HG03439 (cell line): ENCODE data around the gene BOD1L1.

Experiments
- ATAC-seq: cut with Tn5 transposase; IDR thresholded peaks from one replicate; pipeline ENCODE4 v1.9.1; 2021; ENCODE audit warnings: mild to moderate bottlenecking, moderate library complexity; ENCODE audit not compliant: unreplicated experiment

Gene BOD1L1

DNA sequence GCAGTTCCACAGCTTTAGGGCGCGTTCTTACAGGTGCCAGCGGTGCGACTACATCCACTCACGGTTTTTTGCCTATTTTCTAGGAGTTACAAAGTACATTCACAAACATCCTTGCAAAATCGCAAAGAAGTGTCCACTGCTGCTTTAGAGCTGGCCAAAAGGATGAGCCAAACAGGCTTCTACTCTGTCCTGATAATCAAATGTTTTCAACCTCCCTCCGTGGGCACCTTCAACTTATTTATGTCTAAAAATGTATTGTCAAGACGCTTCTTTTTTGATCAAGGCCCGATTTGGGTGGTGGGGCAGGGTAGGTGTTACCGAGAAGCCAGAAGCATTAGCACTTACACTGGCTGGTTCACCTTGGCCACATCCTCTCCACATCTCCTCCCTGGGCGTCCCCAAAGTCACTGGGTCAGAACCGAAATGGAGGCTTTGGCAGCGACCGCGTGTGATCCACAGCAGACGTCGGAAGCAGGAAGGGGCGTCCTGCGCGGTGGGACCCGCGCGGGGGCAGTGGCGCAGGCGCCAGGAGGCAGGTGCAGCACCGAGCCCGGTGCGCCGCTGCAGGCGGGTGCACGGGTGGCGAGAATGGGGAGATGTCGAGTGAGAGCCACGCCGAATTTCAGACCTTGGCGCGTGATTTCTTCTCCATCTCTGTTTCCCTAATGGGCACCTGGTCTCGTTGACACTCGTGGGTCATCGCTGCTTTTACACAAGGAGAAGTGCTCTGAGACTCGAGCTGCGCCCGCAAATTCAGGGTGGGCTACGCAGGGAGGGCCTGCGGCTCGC lies 100.1 kb downstream of the BOD1L1 start:
- no peak for ATAC-seq

DNA sequence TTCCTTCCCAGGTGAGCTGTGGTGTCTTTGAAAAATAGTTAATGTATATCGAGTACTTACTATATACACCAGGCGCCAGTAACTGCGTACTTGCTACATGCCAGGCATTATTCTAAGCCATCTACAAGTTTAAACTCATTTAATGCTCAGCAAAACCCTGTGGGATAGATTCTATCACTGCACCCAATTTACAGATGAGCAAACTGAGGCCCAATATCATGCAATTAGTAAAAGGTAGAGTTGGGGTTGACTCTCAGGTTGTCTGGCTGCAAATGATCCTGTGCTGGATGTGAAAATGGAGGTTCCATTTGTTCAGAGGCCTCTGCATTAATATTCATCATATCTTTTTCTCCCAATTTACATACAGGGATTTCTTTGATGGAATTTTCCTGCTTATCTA lies 100.9 kb downstream of the BOD1L1 start:
- no peak for ATAC-seq

DNA sequence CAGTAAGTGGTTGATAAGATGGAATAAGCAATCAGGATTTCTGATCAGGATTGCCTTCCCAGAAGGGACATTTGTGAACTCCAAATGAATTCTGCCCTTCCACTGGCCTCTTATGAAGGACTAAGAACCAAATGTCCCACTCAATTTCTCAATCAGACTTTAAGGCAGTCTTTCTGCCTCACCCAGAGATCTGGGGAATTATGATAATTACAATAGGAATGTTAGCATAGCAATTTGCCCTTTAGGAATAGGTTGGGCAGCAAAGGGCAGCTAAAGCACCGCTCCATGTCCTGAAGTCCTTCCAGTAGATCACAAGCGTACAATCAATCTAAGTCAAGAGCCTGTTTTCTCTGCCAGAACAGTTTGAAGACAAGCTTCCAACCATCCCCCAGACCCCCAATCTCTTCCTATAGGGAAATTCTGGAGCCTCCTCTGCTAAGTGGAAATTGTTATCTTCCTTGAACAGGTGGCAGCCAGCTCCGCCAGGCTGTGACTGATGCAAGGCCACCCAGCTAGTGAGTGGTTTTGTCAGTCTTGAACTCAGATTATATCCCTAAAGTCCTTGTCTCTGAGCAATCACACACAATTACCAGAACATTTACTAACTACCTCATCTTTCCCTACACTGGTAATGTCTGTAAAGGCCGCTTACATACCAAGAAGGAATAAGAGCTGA lies 101.8 kb downstream of the BOD1L1 start:
- no peak for ATAC-seq

DNA sequence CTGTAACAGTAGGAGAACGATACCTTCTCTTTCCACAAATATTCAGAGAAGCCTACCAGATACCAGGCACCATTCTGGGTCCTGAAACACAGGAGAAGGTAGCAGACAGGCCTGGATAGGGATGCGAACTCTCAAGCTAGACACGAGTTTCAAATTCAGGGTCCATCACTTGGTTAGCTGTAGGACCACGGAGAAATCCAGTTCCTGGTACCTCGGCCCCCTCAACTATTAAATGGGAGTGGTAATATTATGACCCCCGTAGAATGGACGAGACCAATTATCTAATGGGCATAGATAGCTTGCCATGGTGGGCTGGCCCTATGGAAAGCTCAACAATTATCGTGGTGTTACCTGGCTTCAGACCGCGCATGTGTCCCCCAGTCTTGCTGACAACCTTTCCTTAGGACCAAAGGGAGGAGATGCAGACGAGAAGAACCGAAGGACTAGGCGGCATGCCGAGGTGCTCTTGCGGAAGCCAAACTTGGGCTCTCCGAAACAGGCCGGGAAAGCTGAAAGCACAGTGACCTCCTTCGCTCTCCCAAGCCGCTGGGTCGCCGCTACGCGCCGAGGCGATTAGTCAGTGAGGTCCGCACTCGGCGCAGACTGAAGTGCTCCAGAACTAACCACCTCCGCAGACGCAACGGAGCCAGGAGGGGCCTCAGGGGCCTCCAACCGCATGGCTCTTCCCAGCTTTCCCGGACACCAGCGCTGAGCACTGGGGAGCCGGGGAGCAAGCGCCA lies 102.9 kb downstream of the BOD1L1 start:
- ATAC-seq = no peak

DNA sequence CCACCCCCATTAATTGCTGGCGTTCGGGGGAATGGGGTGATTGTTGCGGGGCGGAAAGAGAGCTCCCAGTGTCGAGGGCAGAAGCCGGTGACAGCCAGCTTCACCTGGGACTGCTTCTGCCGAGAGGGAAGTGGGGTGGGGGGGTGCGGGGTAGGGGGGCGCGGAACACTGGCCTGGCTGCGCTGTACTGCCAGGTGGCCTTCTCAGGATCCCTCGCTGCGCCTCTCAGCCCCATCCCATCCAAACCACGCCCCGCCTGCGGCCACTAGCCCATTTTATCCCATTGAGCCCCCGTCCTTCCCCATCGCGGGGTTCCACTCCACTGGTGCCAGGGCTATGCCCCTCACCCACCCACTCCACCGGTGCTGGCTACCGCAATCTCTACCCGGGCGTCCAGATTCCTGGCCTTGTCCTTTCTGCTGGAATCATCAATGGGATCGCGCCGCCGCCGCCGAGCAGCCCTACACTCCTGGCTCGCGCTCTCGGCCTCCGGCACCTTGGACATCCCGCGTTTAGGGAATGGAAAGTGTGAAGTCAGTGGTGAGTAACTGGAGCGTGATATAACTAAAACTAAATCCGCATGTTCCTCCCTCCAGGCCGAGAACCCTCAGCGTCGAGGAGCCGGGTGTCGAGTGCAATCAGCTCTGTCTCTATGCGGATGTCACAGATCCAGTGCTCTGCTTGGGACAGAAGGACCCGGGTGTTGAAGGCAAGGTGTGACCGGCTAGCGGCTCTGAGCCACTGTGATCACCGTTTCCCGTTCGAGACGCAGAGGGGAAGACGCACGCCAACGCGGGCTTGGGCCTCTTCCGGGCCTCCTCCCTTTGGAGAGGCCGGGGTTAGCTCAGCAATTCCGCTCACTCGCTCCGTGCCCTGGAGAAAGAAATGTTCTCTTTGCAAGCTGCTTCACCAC lies 103.7 kb downstream of the BOD1L1 start:
- ATAC-seq = no peak

DNA sequence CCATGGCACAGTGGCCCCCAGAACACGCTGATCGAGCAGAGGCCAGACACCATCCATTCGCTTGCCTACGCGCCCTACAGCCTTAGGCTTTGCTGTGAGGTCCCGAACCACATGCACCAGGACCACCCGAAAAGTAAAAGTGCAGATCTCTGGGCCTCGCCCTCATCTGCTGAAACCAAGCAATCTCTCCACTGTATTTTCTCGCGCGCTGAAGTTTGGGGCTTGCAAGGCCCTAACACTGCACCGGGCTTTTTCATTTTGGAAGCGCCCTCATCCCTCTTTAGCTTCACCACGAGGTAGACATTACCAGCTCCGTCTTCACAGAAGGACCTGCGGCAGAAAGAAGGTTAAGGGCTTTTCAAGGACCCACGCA lies 104.4 kb downstream of the BOD1L1 start:
- ATAC-seq = no peak

DNA sequence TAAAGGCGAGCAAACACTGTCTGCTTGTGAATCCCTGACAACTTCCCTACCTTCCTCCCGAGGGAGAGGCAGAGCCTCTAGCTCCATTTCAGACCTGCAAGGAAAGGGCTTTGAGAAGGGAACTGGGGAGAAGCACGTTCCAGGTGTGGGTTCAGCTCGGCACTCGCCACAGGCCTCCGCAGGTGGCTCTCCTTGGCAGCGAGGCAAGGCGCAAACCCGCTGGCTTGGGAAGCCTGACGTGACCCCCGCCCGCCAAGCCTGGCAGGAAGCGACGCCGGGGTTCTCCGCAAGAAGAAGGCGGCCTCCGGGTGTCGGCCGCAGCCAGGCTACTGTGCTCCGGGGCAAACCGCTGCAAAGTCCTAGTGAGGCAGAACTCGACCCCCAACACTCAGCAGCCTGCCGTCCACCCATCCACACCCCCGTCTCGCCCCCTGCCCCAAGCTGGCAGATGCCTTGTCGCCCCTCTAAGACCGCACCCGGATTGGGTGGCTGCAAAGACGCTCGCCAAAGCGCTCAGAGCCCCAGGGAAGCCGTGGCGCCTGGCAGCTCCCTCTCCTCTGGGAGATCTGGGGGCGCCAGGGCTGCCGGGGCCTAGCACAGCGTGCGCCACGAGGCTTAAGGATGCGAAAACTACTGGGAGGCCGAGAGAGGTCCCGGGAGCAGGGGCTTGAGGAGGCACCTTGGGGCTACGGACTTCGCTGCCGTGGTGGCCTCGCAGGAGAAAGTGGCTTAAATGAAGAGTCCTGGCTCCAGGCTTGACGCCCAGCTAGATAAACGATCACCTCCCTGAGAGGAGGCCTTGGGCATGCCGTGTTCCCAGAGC lies 105.0 kb downstream of the BOD1L1 start:
- ATAC-seq = no peak

DNA sequence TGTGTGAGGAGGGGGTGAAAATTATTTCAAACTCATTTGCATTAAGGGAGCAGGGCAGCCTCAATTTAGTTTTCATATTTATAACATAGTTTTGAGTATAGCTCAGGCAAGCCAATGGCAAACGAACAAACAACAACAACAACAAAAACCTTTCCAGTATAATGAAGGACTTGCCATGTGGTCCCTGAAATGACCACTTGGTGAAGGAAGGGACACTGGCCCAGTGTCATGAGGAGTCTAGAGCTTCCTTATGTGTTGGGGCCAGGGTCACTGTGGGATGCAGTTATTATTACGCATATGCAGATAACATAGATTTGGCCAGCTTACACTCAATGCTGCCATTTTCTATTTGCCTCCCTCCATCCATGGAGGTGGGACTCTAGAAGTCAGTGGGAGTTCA lies 106.5 kb downstream of the BOD1L1 start:
- ATAC-seq = no peak
